ENCODE data around the gene MPPED1. TPM values are rescaled to one million over a fixed set of nuclear protein-coding genes. Genes with fewer than 3 reads are reported as not detected.

Gene MPPED1
- total and polyA plus RNA-seq, 4 donors = 14.3 to 23.3 (median 16.0) TPM

GRCh38 chr22:43488031-43488866, 76.4 kb downstream of the MPPED1 start:
- Histone ChIP-seq H3K4me3 (ENCODE audit: low read depth, low read length) (no peak overlapping the region), H3K4me1 (ENCODE audit: control insufficient read depth, insufficient read depth, low read length) (peaks cover 42% of the 10 kb centered on the region), H3K27me3 (ENCODE audit: control insufficient read depth, insufficient read depth, low read length) (no peaks in the 10 kb centered on the region), H3K27ac (ENCODE audit: low read depth, low read length) (no peak overlapping the region), H3K36me3 (ENCODE audit: control insufficient read depth, insufficient read depth, low read length) (no peaks in the 10 kb centered on the region), H3K9me3 (ENCODE audit: control insufficient read depth, insufficient read depth, low read length) (no peaks in the 10 kb centered on the region)
- DNase-seq (ENCODE audit: low read depth in 4 of 6, low spot score in 6 of 6) = peak in 4 of 6 donors; percentile 47 to 95 (median 73)
- WGBS (ENCODE audit: insufficient coverage) = 37% methylated on average over 23 of the region's 26 CpGs

- no peaks in the 10 kb centered on the region for H3K36me3 ChIP-seq (ENCODE audit: control insufficient read depth, insufficient read depth, low read length)
- WGBS (ENCODE audit: insufficient coverage) = 29% methylated on average over 4 of the region's 10 CpGs
- H3K27me3 ChIP-seq (ENCODE audit: control insufficient read depth, insufficient read depth, low read length) = no peaks in the 10 kb centered on the region
- no peak overlapping the region for H3K27ac ChIP-seq (ENCODE audit: low read depth, low read length)
- H3K4me1 ChIP-seq (ENCODE audit: control insufficient read depth, insufficient read depth, low read length) = peaks cover 42% of the 10 kb centered on the region
- H3K4me3 ChIP-seq (ENCODE audit: low read depth, low read length) = no peak overlapping the region
- DNase-seq (ENCODE audit: low read depth in 4 of 6, low spot score in 6 of 6) = no peak
- no peaks in the 10 kb centered on the region for H3K9me3 ChIP-seq (ENCODE audit: control insufficient read depth, insufficient read depth, low read length)
Observed at GRCh38 chr22:43488937-43489336, 77.1 kb downstream of the MPPED1 start.

GRCh38 chr22:43490311-43490710, 78.5 kb downstream of the MPPED1 start:
- WGBS (ENCODE audit: insufficient coverage) = 95% methylated on average over 4 of the region's 7 CpGs
- Histone ChIP-seq H3K36me3 (ENCODE audit: control insufficient read depth, insufficient read depth, low read length) (no peaks in the 10 kb centered on the region), H3K4me3 (ENCODE audit: low read depth, low read length) (no peak overlapping the region), H3K27ac (ENCODE audit: low read depth, low read length) (no peak overlapping the region), H3K4me1 (ENCODE audit: control insufficient read depth, insufficient read depth, low read length) (peaks cover 42% of the 10 kb centered on the region), H3K9me3 (ENCODE audit: control insufficient read depth, insufficient read depth, low read length) (no peaks in the 10 kb centered on the region), H3K27me3 (ENCODE audit: control insufficient read depth, insufficient read depth, low read length) (no peaks in the 10 kb centered on the region)
- DNase-seq (ENCODE audit: low read depth in 4 of 6, low spot score in 6 of 6) = no peak

- no peaks in the 10 kb centered on the region for H3K36me3 ChIP-seq (ENCODE audit: control insufficient read depth, insufficient read depth, low read length)
Observed at GRCh38 chr22:43491177-43491576, 79.4 kb downstream of the MPPED1 start.

DNA sequence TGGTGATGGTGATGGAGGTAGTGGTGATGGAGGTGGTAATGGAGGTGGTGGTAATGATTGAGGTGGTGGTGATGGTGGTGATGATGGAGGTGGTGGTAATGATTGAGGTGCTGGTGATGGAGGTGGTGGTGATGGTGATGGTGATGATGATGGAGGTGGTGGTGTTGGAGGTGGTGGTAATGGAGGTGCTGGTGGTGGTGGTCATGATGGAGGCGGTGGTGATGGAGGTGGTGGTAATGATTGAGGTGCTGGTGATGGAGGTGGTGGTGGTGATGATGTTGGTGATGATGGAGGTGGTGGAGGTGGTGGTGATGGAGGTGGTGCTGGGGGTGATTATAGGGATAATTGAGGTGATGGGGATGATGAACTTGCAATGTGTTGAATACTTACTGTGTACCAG, 79.9 kb downstream of the MPPED1 start:
- Histone ChIP-seq H3K4me3 (ENCODE audit: low read depth, low read length) (no peak overlapping the region), H3K27me3 (ENCODE audit: control insufficient read depth, insufficient read depth, low read length) (no peaks in the 10 kb centered on the region), H3K36me3 (ENCODE audit: control insufficient read depth, insufficient read depth, low read length) (no peaks in the 10 kb centered on the region), H3K9me3 (ENCODE audit: control insufficient read depth, insufficient read depth, low read length) (no peaks in the 10 kb centered on the region), H3K27ac (ENCODE audit: low read depth, low read length) (no peak overlapping the region), H3K4me1 (ENCODE audit: control insufficient read depth, insufficient read depth, low read length) (peaks cover 30% of the 10 kb centered on the region)
- DNase-seq (ENCODE audit: low read depth in 4 of 6, low spot score in 6 of 6) = no peak
- WGBS (ENCODE audit: insufficient coverage) = 100% methylated on average over 1 of the region's 1 CpG

More at GRCh38 chr22:43491177-43491576, 79.4 kb downstream of the MPPED1 start:
- Histone ChIP-seq H3K27me3 (ENCODE audit: control insufficient read depth, insufficient read depth, low read length) (no peaks in the 10 kb centered on the region), H3K9me3 (ENCODE audit: control insufficient read depth, insufficient read depth, low read length) (no peaks in the 10 kb centered on the region), H3K4me1 (ENCODE audit: control insufficient read depth, insufficient read depth, low read length) (peaks cover 36% of the 10 kb centered on the region), H3K4me3 (ENCODE audit: low read depth, low read length) (no peak overlapping the region), H3K27ac (ENCODE audit: low read depth, low read length) (no peak overlapping the region)
- no peak for DNase-seq (ENCODE audit: low read depth in 4 of 6, low spot score in 6 of 6)
- 62% methylated on average over 3 of the region's 3 CpGs for WGBS (ENCODE audit: insufficient coverage)

DNA sequence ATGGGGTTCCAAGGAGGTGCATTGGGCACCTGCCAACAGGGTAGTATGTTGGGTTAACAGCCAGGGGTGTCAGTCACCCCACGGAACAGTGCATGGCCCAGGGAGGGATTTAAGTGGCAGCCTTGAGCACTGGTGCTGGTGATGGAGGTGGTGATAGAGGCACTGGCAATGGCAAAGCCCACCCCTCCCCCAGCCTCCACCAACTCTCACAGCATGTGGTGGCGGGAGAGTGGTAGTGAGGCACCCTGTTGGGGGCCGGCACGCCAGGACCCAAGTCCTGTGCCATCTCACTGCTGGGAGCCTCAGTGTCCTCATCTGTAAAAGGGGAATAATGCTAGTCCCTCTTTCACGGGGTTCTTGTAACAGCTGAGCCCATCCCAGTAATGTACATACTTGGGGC, 81.5 kb downstream of the MPPED1 start:
- H3K27ac ChIP-seq (ENCODE audit: low read depth, low read length) = no peak overlapping the region
- peaks cover 15% of the 10 kb centered on the region for H3K4me1 ChIP-seq (ENCODE audit: control insufficient read depth, insufficient read depth, low read length)
- no peak overlapping the region for H3K4me3 ChIP-seq (ENCODE audit: low read depth, low read length)
- no peaks in the 10 kb centered on the region for H3K27me3 ChIP-seq (ENCODE audit: control insufficient read depth, insufficient read depth, low read length)
- no peak for DNase-seq (ENCODE audit: low read depth in 4 of 6, low spot score in 6 of 6)
- H3K9me3 ChIP-seq (ENCODE audit: control insufficient read depth, insufficient read depth, low read length) = no peaks in the 10 kb centered on the region
- H3K36me3 ChIP-seq (ENCODE audit: control insufficient read depth, insufficient read depth, low read length) = peaks cover 4% of the 10 kb centered on the region
- WGBS (ENCODE audit: insufficient coverage) = no CpG with 5 or more reads among the region's 5 CpGs

- DNase-seq (ENCODE audit: low read depth in 4 of 6, low spot score in 6 of 6) = no peak
- H3K9me3 ChIP-seq (ENCODE audit: control insufficient read depth, insufficient read depth, low read length) = no peaks in the 10 kb centered on the region
- peaks cover 13% of the 10 kb centered on the region for H3K36me3 ChIP-seq (ENCODE audit: control insufficient read depth, insufficient read depth, low read length)
- 90% methylated on average over 16 of the region's 16 CpGs for WGBS (ENCODE audit: insufficient coverage)
- no peak overlapping the region for H3K27ac ChIP-seq (ENCODE audit: low read depth, low read length)
- no peaks in the 10 kb centered on the region for H3K27me3 ChIP-seq (ENCODE audit: control insufficient read depth, insufficient read depth, low read length)
- H3K4me3 ChIP-seq (ENCODE audit: low read depth, low read length) = no peak overlapping the region
- peaks cover 8% of the 10 kb centered on the region for H3K4me1 ChIP-seq (ENCODE audit: control insufficient read depth, insufficient read depth, low read length)
Observed at GRCh38 chr22:43497956-43498855, 86.4 kb downstream of the MPPED1 start.

GRCh38 chr22:43498856-43499253, 87.0 kb downstream of the MPPED1 start:
- H3K4me1 ChIP-seq (ENCODE audit: control insufficient read depth, insufficient read depth, low read length) = peaks cover 8% of the 10 kb centered on the region
- H3K4me3 ChIP-seq (ENCODE audit: low read depth, low read length) = no peak overlapping the region
- no peaks in the 10 kb centered on the region for H3K9me3 ChIP-seq (ENCODE audit: control insufficient read depth, insufficient read depth, low read length)
- no peaks in the 10 kb centered on the region for H3K27me3 ChIP-seq (ENCODE audit: control insufficient read depth, insufficient read depth, low read length)
- H3K27ac ChIP-seq (ENCODE audit: low read depth, low read length) = no peak overlapping the region
- peaks cover 13% of the 10 kb centered on the region for H3K36me3 ChIP-seq (ENCODE audit: control insufficient read depth, insufficient read depth, low read length)
- 100% methylated on average over 1 of the region's 1 CpG for WGBS (ENCODE audit: insufficient coverage)
- DNase-seq (ENCODE audit: low read depth in 4 of 6, low spot score in 6 of 6) = no peak

GRCh38 chr22:43500792-43501785, 89.3 kb downstream of the MPPED1 start:
- H3K27me3 ChIP-seq (ENCODE audit: control insufficient read depth, insufficient read depth, low read length) = no peaks in the 10 kb centered on the region
- DNase-seq (ENCODE audit: low read depth in 4 of 6, low spot score in 6 of 6) = no peak
- H3K4me3 ChIP-seq (ENCODE audit: low read depth, low read length) = no peak overlapping the region
- WGBS (ENCODE audit: insufficient coverage) = 86% methylated on average over 20 of the region's 22 CpGs
- H3K9me3 ChIP-seq (ENCODE audit: control insufficient read depth, insufficient read depth, low read length) = no peaks in the 10 kb centered on the region
- no peak overlapping the region for H3K27ac ChIP-seq (ENCODE audit: low read depth, low read length)
- H3K4me1 ChIP-seq (ENCODE audit: control insufficient read depth, insufficient read depth, low read length) = peaks cover 8% of the 10 kb centered on the region
- peaks cover 16% of the 10 kb centered on the region for H3K36me3 ChIP-seq (ENCODE audit: control insufficient read depth, insufficient read depth, low read length)

All from spinal cord (tissue), 10 donors.